ENCODE measurements around the gene ZBTB7B. TPM values are rescaled to one million over a fixed set of nuclear protein-coding genes. Genes with fewer than 3 reads are reported as not detected.

Gene ZBTB7B
- total RNA-seq (2014; rRNA removed; shearing (Covaris generic)): 30.6 and 33.0 TPM in 2 replicates

GRCh38 chr1:155002464-155003226 is at the start of gene ZBTB7B:
Gene ZBTB7B (plus strand): TSS chr1:155002802. CDS start chr1:155014661, 11,859 bp downstream.
- in situ Hi-C loops (cut with HindIII; ENCODE audit: low sequenced_read_pairs): no loop called here
- no peak for DNase-seq (ENCODE audit: low spot score)

GRCh38 chr1:154953611-154954038 is 49.0 kb upstream of the ZBTB7B start:
- in situ Hi-C loops (cut with HindIII; ENCODE audit: low sequenced_read_pairs): no loop called here
- no peak for DNase-seq (ENCODE audit: low spot score)

- peak; percentile 19 for DNase-seq (ENCODE audit: low spot score)
- in situ Hi-C loops (cut with HindIII; ENCODE audit: low sequenced_read_pairs): no loop called here
Observed at GRCh38 chr1:154954541-154954940, 48.1 kb upstream of the ZBTB7B start.

- peak; percentile 98 for DNase-seq (ENCODE audit: low spot score)
- in situ Hi-C loops (cut with HindIII; ENCODE audit: low sequenced_read_pairs): no loop called here
Observed at GRCh38 chr1:154955039-154955717, 47.4 kb upstream of the ZBTB7B start.

GRCh38 chr1:154955718-154956543 is 46.7 kb upstream of the ZBTB7B start, which contains the start of gene PBXIP1:
Gene PBXIP1 (minus strand): TSS chr1:154956099. CDS start chr1:154953721, 2,378 bp downstream.
- in situ Hi-C loops (cut with HindIII; ENCODE audit: low sequenced_read_pairs): no loop called here
- DNase-seq (ENCODE audit: low spot score): peak; percentile 93

- in situ Hi-C loops (cut with HindIII; ENCODE audit: low sequenced_read_pairs): no loop called here
- DNase-seq (ENCODE audit: low spot score): peak; percentile 46
Observed at GRCh38 chr1:154956544-154956941, 46.1 kb upstream of the ZBTB7B start.

GRCh38 chr1:154957091-154957657 is 45.4 kb upstream of the ZBTB7B start:
- in situ Hi-C loops (cut with HindIII; ENCODE audit: low sequenced_read_pairs): no loop called here
- DNase-seq (ENCODE audit: low spot score): no peak

GRCh38 chr1:154958036-154958435 is 44.6 kb upstream of the ZBTB7B start:
- in situ Hi-C loops (cut with HindIII; ENCODE audit: low sequenced_read_pairs): no loop called here
- no peak for DNase-seq (ENCODE audit: low spot score)

GRCh38 chr1:154958681-154959425 is 43.7 kb upstream of the ZBTB7B start:
- DNase-seq (ENCODE audit: low spot score): no peak
- in situ Hi-C loops (cut with HindIII; ENCODE audit: low sequenced_read_pairs): no loop called here

- DNase-seq (ENCODE audit: low spot score): no peak
- in situ Hi-C loops (cut with HindIII; ENCODE audit: low sequenced_read_pairs): no loop called here
Observed at GRCh38 chr1:154959426-154959780, 43.2 kb upstream of the ZBTB7B start.

GRCh38 chr1:154960446-154961136 is 42.0 kb upstream of the ZBTB7B start:
- in situ Hi-C loops (cut with HindIII; ENCODE audit: low sequenced_read_pairs): no loop called here
- DNase-seq (ENCODE audit: low spot score): no peak

- peak; percentile 73 for DNase-seq (ENCODE audit: low spot score)
- in situ Hi-C loops (cut with HindIII; ENCODE audit: low sequenced_read_pairs): no loop called here
Observed at GRCh38 chr1:154961207-154962155, 41.1 kb upstream of the ZBTB7B start, which contains the start of gene PYGO2. Gene PYGO2 (minus strand): TSS chr1:154961782. CDS start chr1:154961576, 206 bp downstream.

GRCh38 chr1:154962156-154962749 is 40.3 kb upstream of the ZBTB7B start:
- in situ Hi-C loops (cut with HindIII; ENCODE audit: low sequenced_read_pairs): no loop called here
- peak; percentile 54 for DNase-seq (ENCODE audit: low spot score)

GRCh38 chr1:154962795-154963330 is 39.7 kb upstream of the ZBTB7B start:
- in situ Hi-C loops (cut with HindIII; ENCODE audit: low sequenced_read_pairs): no loop called here
- no peak for DNase-seq (ENCODE audit: low spot score)

- in situ Hi-C loops (cut with HindIII; ENCODE audit: low sequenced_read_pairs): no loop called here
- no peak for DNase-seq (ENCODE audit: low spot score)
Observed at GRCh38 chr1:154963643-154964042, 39.0 kb upstream of the ZBTB7B start.

- no peak for DNase-seq (ENCODE audit: low spot score)
- in situ Hi-C loops (cut with HindIII; ENCODE audit: low sequenced_read_pairs): no loop called here
Observed at GRCh38 chr1:154964359-154964758, 38.2 kb upstream of the ZBTB7B start.

Measured in G401 (cell line).